ENCODE results near the gene PECR. TPM values are rescaled to one million over a fixed set of nuclear protein-coding genes. Genes with fewer than 3 reads are reported as not detected.

PECR gene
- total and polyA plus RNA-seq, 9 of the 15 experiments (the other 6 are each of a cell fraction or from before 2014, with no cell fraction given) = 1.1 to 10.3 (median 8.2) TPM

DNA sequence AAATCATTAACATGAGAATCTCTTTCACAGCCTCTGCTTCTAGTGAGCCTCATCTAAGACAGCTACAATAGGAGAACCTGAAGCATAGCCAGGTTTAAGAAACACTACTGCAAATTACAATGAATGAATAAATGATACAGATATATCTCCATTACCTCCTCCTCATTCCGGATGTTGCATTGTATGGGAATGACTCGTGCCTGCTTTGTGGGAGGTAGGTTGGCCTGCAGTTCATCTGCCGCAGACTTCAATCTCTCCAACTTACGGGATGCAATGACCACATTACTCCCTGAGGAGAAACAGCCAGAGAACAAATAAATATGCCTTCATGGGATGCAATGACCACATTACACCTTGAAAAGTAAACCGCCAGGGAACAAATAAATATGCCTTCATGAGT is 15.4 kb downstream of the PECR start:
- POLR2A ChIA-PET = no interaction called here
- FAIRE-seq (no peak), ATAC-seq (no peak), DNase-seq (ENCODE audit: extremely low read depth in 1 of 4, low spot score in 3 of 4) (no peak)
- H3K9me3 ChIP-seq (replicated peaks; ENCODE audit: control insufficient read depth, insufficient read depth, low read depth, low read length) = no peaks in the 10 kb centered on the region
- intact Hi-C loops (cut with micrococcal nuclease) = no loop called here
- H2AFZ ChIP-seq (ENCODE audit: low read depth, low read length) = no peak overlapping the region
- 40% methylated on average over 5 of the region's 5 CpGs for WGBS (ENCODE audit: insufficient coverage, low coverage, missing lambda C conversion rate)
- no peaks in the 10 kb centered on the region for H4K20me1 ChIP-seq (replicated peaks; ENCODE audit: control insufficient read depth, insufficient read depth, low read length)
- H3K9ac ChIP-seq (ENCODE audit: insufficient read depth in 1 of 2, low read depth in 2 of 2, low read length in 2 of 2) = no peak overlapping the region
- H3K4me2 ChIP-seq (ENCODE audit: insufficient read depth, low read length) = no peak overlapping the region
- no peaks in the 10 kb centered on the region for H3K9me1 ChIP-seq (ENCODE audit: control insufficient read depth, insufficient read depth, low read length)
- H3K4me1 ChIP-seq (replicated peaks in 1 of 2; ENCODE audit: control insufficient read depth in 2 of 2, insufficient read depth in 2 of 2, low read length in 2 of 2) = no peaks in the 10 kb centered on the region
- no peak overlapping the region for H3K4me3 ChIP-seq
- CTCF ChIA-PET (ENCODE audit: low intra/inter-chr PET ratio) = no interaction called here
- H3K27me3 ChIP-seq (ENCODE audit: control insufficient read depth in 2 of 2, insufficient read depth in 2 of 2, low read length in 2 of 2) = no peaks in the 10 kb centered on the region
- peaks cover 6% of the 10 kb centered on the region; the same call in 1 of the 3 replicates for H3K36me3 ChIP-seq (ENCODE audit: control insufficient read depth, insufficient read depth, low read length)
- no peaks in the 10 kb centered on the region for H3K79me2 ChIP-seq (ENCODE audit: control insufficient read depth, insufficient read depth, low read length)
- in situ Hi-C loops (cut with MboI) = no loop called here
- no peak for TF ChIP-seq ZNF143 (CRISPR knock-in tag; IDR thresholded peaks at IDR 0.05)
- TF ChIP-seq, protein P1, sequence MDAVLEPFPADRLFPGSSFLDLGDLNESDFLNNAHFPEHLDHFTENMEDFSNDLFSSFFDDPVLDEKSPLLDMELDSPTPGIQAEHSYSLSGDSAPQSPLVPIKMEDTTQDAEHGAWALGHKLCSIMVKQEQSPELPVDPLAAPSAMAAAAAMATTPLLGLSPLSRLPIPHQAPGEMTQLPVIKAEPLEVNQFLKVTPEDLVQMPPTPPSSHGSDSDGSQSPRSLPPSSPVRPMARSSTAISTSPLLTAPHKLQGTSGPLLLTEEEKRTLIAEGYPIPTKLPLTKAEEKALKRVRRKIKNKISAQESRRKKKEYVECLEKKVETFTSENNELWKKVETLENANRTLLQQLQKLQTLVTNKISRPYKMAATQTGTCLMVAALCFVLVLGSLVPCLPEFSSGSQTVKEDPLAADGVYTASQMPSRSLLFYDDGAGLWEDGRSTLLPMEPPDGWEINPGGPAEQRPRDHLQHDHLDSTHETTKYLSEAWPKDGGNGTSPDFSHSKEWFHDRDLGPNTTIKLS (IDR thresholded peaks at IDR 0.05; ENCODE audit: borderline replicate concordance, low read depth) = no peak
- TF ChIP-seq NR4A1 (CRISPR knock-in tag; IDR thresholded peaks at IDR 0.05) = no peak
- no peak for TF ChIP-seq NR4A1 (tag; IDR thresholded peaks at IDR 0.05)
- TF ChIP-seq HLTF (IDR thresholded peaks at IDR 0.05) = no peak
- TF ChIP-seq, protein P2, sequence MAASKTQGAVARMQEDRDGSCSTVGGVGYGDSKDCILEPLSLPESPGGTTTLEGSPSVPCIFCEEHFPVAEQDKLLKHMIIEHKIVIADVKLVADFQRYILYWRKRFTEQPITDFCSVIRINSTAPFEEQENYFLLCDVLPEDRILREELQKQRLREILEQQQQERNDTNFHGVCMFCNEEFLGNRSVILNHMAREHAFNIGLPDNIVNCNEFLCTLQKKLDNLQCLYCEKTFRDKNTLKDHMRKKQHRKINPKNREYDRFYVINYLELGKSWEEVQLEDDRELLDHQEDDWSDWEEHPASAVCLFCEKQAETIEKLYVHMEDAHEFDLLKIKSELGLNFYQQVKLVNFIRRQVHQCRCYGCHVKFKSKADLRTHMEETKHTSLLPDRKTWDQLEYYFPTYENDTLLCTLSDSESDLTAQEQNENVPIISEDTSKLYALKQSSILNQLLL (CRISPR knock-in tag; IDR thresholded peaks at IDR 0.05; ENCODE audit: borderline replicate concordance) = no peak
- TF ChIP-seq, protein P3, sequence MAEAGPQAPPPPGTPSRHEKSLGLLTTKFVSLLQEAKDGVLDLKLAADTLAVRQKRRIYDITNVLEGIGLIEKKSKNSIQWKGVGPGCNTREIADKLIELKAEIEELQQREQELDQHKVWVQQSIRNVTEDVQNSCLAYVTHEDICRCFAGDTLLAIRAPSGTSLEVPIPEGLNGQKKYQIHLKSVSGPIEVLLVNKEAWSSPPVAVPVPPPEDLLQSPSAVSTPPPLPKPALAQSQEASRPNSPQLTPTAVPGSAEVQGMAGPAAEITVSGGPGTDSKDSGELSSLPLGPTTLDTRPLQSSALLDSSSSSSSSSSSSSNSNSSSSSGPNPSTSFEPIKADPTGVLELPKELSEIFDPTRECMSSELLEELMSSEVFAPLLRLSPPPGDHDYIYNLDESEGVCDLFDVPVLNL (CRISPR knock-in tag; IDR thresholded peaks at IDR 0.05; ENCODE audit: low read depth) = no peak
- TF ChIP-seq ATF7 (IDR thresholded peaks at IDR 0.05) = no peak
- no peak for TF ChIP-seq ZNF184 (CRISPR knock-in tag; IDR thresholded peaks at IDR 0.05)
- no peak for TF ChIP-seq ZNF445 (CRISPR knock-in tag; IDR thresholded peaks at IDR 0.05; ENCODE audit: low read depth)
- H3K27ac ChIP-seq (ENCODE audit: extremely low read depth, low read depth, low read length) = no peak overlapping the region
- BruUV-seq (replicated peaks) = no TSS peak
